Measurements from ENCODE around the gene SYNDIG1.
"Not testable (repeated sequence)": the region's sequence is repeated elsewhere in the genome, so short reads cannot be mapped to it uniquely, and the experiment has no call there.

SYNDIG1 gene

GRCh38 chr20:24616258-24617079 lies 147.0 kb downstream of the SYNDIG1 start:
- in situ Hi-C loops (cut with HindIII; ENCODE audit: low pct_unique_long_range_greater_than_20kb, low sequenced_read_pairs) = no loop called here
- TF ChIP-seq JUND (IDR thresholded peaks at IDR 0.05; ENCODE audit: low read depth) = no peak
- DNase-seq (ENCODE audit: low read depth in 1 of 2, low spot score in 1 of 2) = no peak

- in situ Hi-C loops (cut with HindIII; ENCODE audit: low pct_unique_long_range_greater_than_20kb, low sequenced_read_pairs) = no loop called here
- no peak for TF ChIP-seq JUND (IDR thresholded peaks at IDR 0.05; ENCODE audit: low read depth)
- no peak for DNase-seq (ENCODE audit: low read depth in 1 of 2, low spot score in 1 of 2)
These were observed 147.6 kb downstream of the SYNDIG1 start for GRCh38 chr20:24617080-24617432.

GRCh38 chr20:24617757-24618450 lies 148.5 kb downstream of the SYNDIG1 start:
- DNase-seq (ENCODE audit: low read depth in 1 of 2, low spot score in 1 of 2) = no peak
- in situ Hi-C loops (cut with HindIII; ENCODE audit: low pct_unique_long_range_greater_than_20kb, low sequenced_read_pairs) = no loop called here
- no peak for TF ChIP-seq JUND (IDR thresholded peaks at IDR 0.05; ENCODE audit: low read depth)

GRCh38 chr20:24618739-24619138 lies 149.3 kb downstream of the SYNDIG1 start:
- no peak for DNase-seq (ENCODE audit: low read depth in 1 of 2, low spot score in 1 of 2)
- in situ Hi-C loops (cut with HindIII; ENCODE audit: low pct_unique_long_range_greater_than_20kb, low sequenced_read_pairs) = no loop called here
- TF ChIP-seq JUND (IDR thresholded peaks at IDR 0.05; ENCODE audit: low read depth) = no peak

GRCh38 chr20:24619212-24619611 lies 149.8 kb downstream of the SYNDIG1 start:
- no peak for TF ChIP-seq JUND (IDR thresholded peaks at IDR 0.05; ENCODE audit: low read depth)
- DNase-seq (ENCODE audit: low read depth in 1 of 2, low spot score in 1 of 2) = no peak
- in situ Hi-C loops (cut with HindIII; ENCODE audit: low pct_unique_long_range_greater_than_20kb, low sequenced_read_pairs) = no loop called here

GRCh38 chr20:24620937-24621519 lies 151.6 kb downstream of the SYNDIG1 start:
- in situ Hi-C loops (cut with HindIII; ENCODE audit: low pct_unique_long_range_greater_than_20kb, low sequenced_read_pairs) = no loop called here
- no peak for DNase-seq (ENCODE audit: low read depth in 1 of 2, low spot score in 1 of 2)
- no peak for TF ChIP-seq JUND (IDR thresholded peaks at IDR 0.05; ENCODE audit: low read depth)

GRCh38 chr20:24622856-24623255 lies 153.4 kb downstream of the SYNDIG1 start:
- in situ Hi-C loops (cut with HindIII; ENCODE audit: low pct_unique_long_range_greater_than_20kb, low sequenced_read_pairs) = no loop called here
- no peak for TF ChIP-seq JUND (IDR thresholded peaks at IDR 0.05; ENCODE audit: low read depth)

GRCh38 chr20:24626141-24626540 lies 156.7 kb downstream of the SYNDIG1 start:
- DNase-seq (ENCODE audit: low read depth in 1 of 2, low spot score in 1 of 2); in situ Hi-C loops (cut with HindIII; ENCODE audit: low pct_unique_long_range_greater_than_20kb, low sequenced_read_pairs): not testable (repeated sequence)

More at GRCh38 chr20:24622856-24623255, 153.4 kb downstream of the SYNDIG1 start:
- no peak for DNase-seq (ENCODE audit: low read depth in 1 of 2, low spot score in 1 of 2)

- DNase-seq (ENCODE audit: low read depth in 1 of 2, low spot score in 1 of 2) = no peak
- in situ Hi-C loops (cut with HindIII; ENCODE audit: low pct_unique_long_range_greater_than_20kb, low sequenced_read_pairs) = no loop called here
- TF ChIP-seq JUND (IDR thresholded peaks at IDR 0.05; ENCODE audit: low read depth) = no peak
These were observed 157.9 kb downstream of the SYNDIG1 start for GRCh38 chr20:24627291-24627690.

GRCh38 chr20:24627926-24628325 lies 158.5 kb downstream of the SYNDIG1 start:
- in situ Hi-C loops (cut with HindIII; ENCODE audit: low pct_unique_long_range_greater_than_20kb, low sequenced_read_pairs) = no loop called here
- no peak for DNase-seq (ENCODE audit: low read depth in 1 of 2, low spot score in 1 of 2)
- no peak for TF ChIP-seq JUND (IDR thresholded peaks at IDR 0.05; ENCODE audit: low read depth)

- in situ Hi-C loops (cut with HindIII; ENCODE audit: low pct_unique_long_range_greater_than_20kb, low sequenced_read_pairs) = no loop called here
- TF ChIP-seq JUND (IDR thresholded peaks at IDR 0.05; ENCODE audit: low read depth) = no peak
These were observed 159.6 kb downstream of the SYNDIG1 start for GRCh38 chr20:24628985-24629384.

GRCh38 chr20:24629668-24630067 lies 160.2 kb downstream of the SYNDIG1 start:
- in situ Hi-C loops (cut with HindIII; ENCODE audit: low pct_unique_long_range_greater_than_20kb, low sequenced_read_pairs) = no loop called here
- DNase-seq (ENCODE audit: low read depth in 1 of 2, low spot score in 1 of 2) = no peak
- TF ChIP-seq JUND (IDR thresholded peaks at IDR 0.05; ENCODE audit: low read depth) = no peak

More at GRCh38 chr20:24628985-24629384, 159.6 kb downstream of the SYNDIG1 start:
- DNase-seq (ENCODE audit: low read depth in 1 of 2, low spot score in 1 of 2) = no peak

Data from T47D (cell line).